Astrocyte (in vitro differentiated cells and primary cell): ENCODE measurements around the gene RMND1.

Experiments used
- EZH2 ChIP-seq: IDR thresholded peaks from 2 replicates; pipeline ENCODE4 v1.6.1; 2012; ENCODE audit warnings: mild to moderate bottlenecking, low read length, inconsistent platforms; ENCODE audit not compliant: insufficient read depth
- TF ChIP-seq, protein P1 (sequence below): IDR thresholded peaks from 2 replicates; pipeline ENCODE4 v1.5.1; 2011; ENCODE audit warnings: low read depth, mild to moderate bottlenecking, inconsistent platforms, low read length, moderate library complexity; ENCODE audit not compliant: insufficient read depth

DNA sequence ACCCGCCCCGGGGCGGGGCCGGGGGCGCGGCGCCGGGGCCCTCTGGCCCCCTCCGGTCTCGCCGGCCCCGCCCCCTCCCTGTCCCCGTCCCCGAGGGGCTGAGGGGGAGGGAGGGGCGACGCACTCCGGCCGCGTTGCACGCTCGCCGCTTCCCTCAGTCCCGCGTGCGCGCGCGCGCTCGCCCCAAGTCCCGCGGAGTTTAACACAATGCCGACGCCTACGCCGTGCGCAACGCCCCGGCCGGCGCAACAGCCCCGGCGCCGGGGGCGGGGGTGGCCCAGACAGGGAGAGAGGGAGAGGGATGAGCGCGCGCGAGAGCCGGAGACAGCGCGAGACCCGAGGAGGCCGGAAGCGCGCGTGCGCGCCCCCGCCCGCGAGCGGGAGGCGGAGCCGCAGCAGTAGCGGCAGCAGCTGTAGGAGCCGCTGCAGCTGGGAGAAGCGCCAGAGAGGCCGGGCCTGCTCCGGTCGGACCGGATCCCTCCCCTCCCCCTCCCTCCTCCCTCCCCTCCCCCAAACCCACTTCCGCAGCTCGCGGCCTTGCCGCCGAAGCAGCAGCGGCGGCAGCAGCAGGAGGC, 61.6 kb downstream of the RMND1 start:
- TF ChIP-seq, protein P1, sequence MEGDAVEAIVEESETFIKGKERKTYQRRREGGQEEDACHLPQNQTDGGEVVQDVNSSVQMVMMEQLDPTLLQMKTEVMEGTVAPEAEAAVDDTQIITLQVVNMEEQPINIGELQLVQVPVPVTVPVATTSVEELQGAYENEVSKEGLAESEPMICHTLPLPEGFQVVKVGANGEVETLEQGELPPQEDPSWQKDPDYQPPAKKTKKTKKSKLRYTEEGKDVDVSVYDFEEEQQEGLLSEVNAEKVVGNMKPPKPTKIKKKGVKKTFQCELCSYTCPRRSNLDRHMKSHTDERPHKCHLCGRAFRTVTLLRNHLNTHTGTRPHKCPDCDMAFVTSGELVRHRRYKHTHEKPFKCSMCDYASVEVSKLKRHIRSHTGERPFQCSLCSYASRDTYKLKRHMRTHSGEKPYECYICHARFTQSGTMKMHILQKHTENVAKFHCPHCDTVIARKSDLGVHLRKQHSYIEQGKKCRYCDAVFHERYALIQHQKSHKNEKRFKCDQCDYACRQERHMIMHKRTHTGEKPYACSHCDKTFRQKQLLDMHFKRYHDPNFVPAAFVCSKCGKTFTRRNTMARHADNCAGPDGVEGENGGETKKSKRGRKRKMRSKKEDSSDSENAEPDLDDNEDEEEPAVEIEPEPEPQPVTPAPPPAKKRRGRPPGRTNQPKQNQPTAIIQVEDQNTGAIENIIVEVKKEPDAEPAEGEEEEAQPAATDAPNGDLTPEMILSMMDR, result no peak
- no peak for TF ChIP-seq EZH2
